HepG2 (cell line): ENCODE measurements around the gene SPECC1L. TPM values are rescaled to one million over a fixed set of nuclear protein-coding genes. Genes with fewer than 3 reads are reported as not detected.

Source experiments
- ATF5 ChIP-seq: sonication (generic); formaldehyde crosslinking; IDR thresholded peaks from 2 replicates; pipeline ENCODE4 v1.4.0; 2020; ENCODE audit warnings: mild to moderate bottlenecking, low read depth, missing genetic modification reagents
- BRF2 ChIP-seq: sonication (generic); formaldehyde crosslinking; IDR thresholded peaks from 2 replicates; pipeline ENCODE4 v1.8.1; 2022; ENCODE audit warnings: mild to moderate bottlenecking, missing genetic modification reagents
- DR1 ChIP-seq: sonication (generic); formaldehyde crosslinking; IDR thresholded peaks from 2 replicates; pipeline ENCODE4 v1.8.0; 2021; ENCODE audit warnings: mild to moderate bottlenecking, missing genetic modification reagents, inconsistent platforms
- FOXO1 ChIP-seq: sonication (generic); formaldehyde crosslinking; IDR thresholded peaks from 2 replicates; pipeline ENCODE4 v1.4.0; 2020; ENCODE audit warnings: missing genetic modification reagents
- FOXP1 ChIP-seq, 2 experiments: fragments of 450-650 bp in 1 of 2; IDR thresholded peaks; 2 replicates each; pipeline ENCODE4 v1.6.1; 2017 to 2018; ENCODE audit warnings: antibody characterized with exemption in 1 of 2
- JDP2 ChIP-seq: sonication (generic); formaldehyde crosslinking; IDR thresholded peaks from 2 replicates; pipeline ENCODE4 v1.8.1; 2022; ENCODE audit warnings: missing genetic modification reagents, borderline replicate concordance
- PRMT3 ChIP-seq: sonication (generic); formaldehyde crosslinking; IDR thresholded peaks from 2 replicates; pipeline ENCODE4 v1.8.1; 2022; ENCODE audit warnings: low read depth, mild to moderate bottlenecking, moderate library complexity, missing genetic modification reagents, borderline replicate concordance
- TARDBP ChIP-seq: sonication (generic); formaldehyde crosslinking; IDR thresholded peaks from 2 replicates; pipeline ENCODE4 v1.8.0; 2022; ENCODE audit warnings: mild to moderate bottlenecking, missing genetic modification reagents
- ZFY ChIP-seq: sonication (generic); formaldehyde crosslinking; IDR thresholded peaks from 2 replicates; pipeline ENCODE4 v1.4.0; 2020; ENCODE audit warnings: missing genetic modification reagents
- ZHX2 ChIP-seq, 2 experiments: sonication (generic) in 1 of 2; formaldehyde crosslinking in 1 of 2; IDR thresholded peaks; 2 replicates each; pipeline versions ENCODE4 v1.6.1 to v1.9.0; 2014 to 2022; ENCODE audit warnings: antibody characterized with exemption in 1 of 2, borderline replicate concordance in 1 of 2, inconsistent platforms in 1 of 2, low read depth in 1 of 2, missing genetic modification reagents in 1 of 2
- ZNF12 ChIP-seq: sonication (generic); formaldehyde crosslinking; IDR thresholded peaks from 2 replicates; pipeline ENCODE4 v1.5.0; 2020; ENCODE audit warnings: missing genetic modification reagents
- ZNF136 ChIP-seq: sonication (generic); formaldehyde crosslinking; IDR thresholded peaks from 2 replicates; pipeline ENCODE4 v1.8.1; 2022; ENCODE audit warnings: low read depth, mild to moderate bottlenecking, moderate library complexity, missing genetic modification reagents
- ZNF276 ChIP-seq: sonication (generic); formaldehyde crosslinking; IDR thresholded peaks from 2 replicates; pipeline ENCODE4 v1.4.0; 2020; ENCODE audit warnings: mild to moderate bottlenecking, low read depth, missing genetic modification reagents
- ZNF501 ChIP-seq: sonication (generic); formaldehyde crosslinking; IDR thresholded peaks from 2 replicates; pipeline ENCODE4 v1.5.1; 2020; ENCODE audit warnings: mild to moderate bottlenecking, moderate library complexity, missing genetic modification reagents
- ZNF597 ChIP-seq: sonication (generic); formaldehyde crosslinking; IDR thresholded peaks from 2 replicates; pipeline ENCODE4 v1.5.0; 2020; ENCODE audit warnings: missing genetic modification reagents
- ZNF7 ChIP-seq: IDR thresholded peaks from 2 replicates; pipeline ENCODE4 v1.6.1; 2016; ENCODE audit warnings: missing biosample characterization, missing genetic modification reagents
- polyA plus RNA-seq, 8 experiments: library from polyadenylated mRNA; depleted of rRNA in 3 of 8; stranded (reverse) in 7 of 8; unstranded in 1 of 8; fragments of >200 nt; fragmentation: Illumina TruSeq in 4 of 8; extraction: Trizol in 4 of 8; gene quantifications; 2 replicates each; pipeline versions ENCODE4 v1.2.1 to v1.2.3, GENCODE V29; 2011 to 2016; ENCODE audit warnings: low read depth in 4 of 8, missing spikeins in 1 of 8, mixed read lengths in 1 of 8; ENCODE audit not compliant: insufficient read depth in 1 of 8
- total RNA-seq, 5 experiments: library from RNA; depleted of rRNA; stranded (reverse); fragments of >200 nt; fragmentation: Illumina TruSeq; extraction: Trizol; gene quantifications; 2 replicates each; pipeline ENCODE4 v1.2.3, GENCODE V29; 2016; ENCODE audit warnings: low read depth in 1 of 5

SPECC1L gene
- total and polyA plus RNA-seq, 2 of the 13 experiments (the other 11 are each of a cell fraction or from before 2014, with no cell fraction given), result 14.1 to 30.3 TPM

GRCh38 chr22:24420072-24420976, 149.7 kb downstream of the SPECC1L start (continued):
- no peak for TF ChIP-seq PRMT3 (CRISPR knock-in tag)
- no peak for TF ChIP-seq JDP2 (CRISPR knock-in tag)
- TF ChIP-seq DR1 (CRISPR knock-in tag), result no peak
- TF ChIP-seq ZNF7 (CRISPR knock-in tag), result no peak
- TF ChIP-seq ZNF501 (CRISPR knock-in tag), result no peak
- TF ChIP-seq TARDBP (CRISPR knock-in tag), result no peak
- no peak for TF ChIP-seq FOXO1 (CRISPR knock-in tag)
- TF ChIP-seq ZNF597 (CRISPR knock-in tag), result no peak
- TF ChIP-seq ZNF136 (CRISPR knock-in tag), result no peak
- TF ChIP-seq ZNF12 (CRISPR knock-in tag), result no peak
- TF ChIP-seq ATF5, result no peak
- TF ChIP-seq ZNF276 (CRISPR knock-in tag), result no peak
- TF ChIP-seq ZHX2 (IDR thresholded peaks at IDR 0.05; ENCODE audit: low read depth), result no peak
- no peak for TF ChIP-seq ZHX2 (CRISPR knock-in tag; IDR thresholded peaks at IDR 0.05; ENCODE audit: borderline replicate concordance)
- no peak for TF ChIP-seq FOXP1 (IDR thresholded peaks at IDR 0.05)
- no peak for TF ChIP-seq FOXP1 (CRISPR knock-in tag; IDR thresholded peaks at IDR 0.05)
- no peak for TF ChIP-seq BRF2 (CRISPR knock-in tag)
- peak; percentile 58 for TF ChIP-seq ZFY (CRISPR knock-in tag)
